Inflammatory macrophage (primary cell): Measurements from ENCODE around the gene IQCE.
A peak's percentile ranks its signal among the peaks of the same experiment; 100 is the strongest.
"Not testable (repeated sequence)": the region's sequence is repeated elsewhere in the genome, so short reads cannot be mapped to it uniquely, and the experiment has no call there.

Experiments
- DNase-seq, 2 donors: peaks; one replicate each; pipeline ENCODE4 v3.0.0-alpha.2; 2020 to 2022

IQCE gene

GRCh38 chr7:2521952-2522591, 36.7 kb upstream of the IQCE start:
- DNase-seq, result peak; percentile 63 to 65

GRCh38 chr7:2522780-2523433, 35.9 kb upstream of the IQCE start:
- DNase-seq, result no peak

- no peak for DNase-seq
These were observed 35.3 kb upstream of the IQCE start for GRCh38 chr7:2523461-2523936.

- DNase-seq, result peak; percentile 55 to 63
These were observed 34.6 kb upstream of the IQCE start for GRCh38 chr7:2523941-2524807.

DNA sequence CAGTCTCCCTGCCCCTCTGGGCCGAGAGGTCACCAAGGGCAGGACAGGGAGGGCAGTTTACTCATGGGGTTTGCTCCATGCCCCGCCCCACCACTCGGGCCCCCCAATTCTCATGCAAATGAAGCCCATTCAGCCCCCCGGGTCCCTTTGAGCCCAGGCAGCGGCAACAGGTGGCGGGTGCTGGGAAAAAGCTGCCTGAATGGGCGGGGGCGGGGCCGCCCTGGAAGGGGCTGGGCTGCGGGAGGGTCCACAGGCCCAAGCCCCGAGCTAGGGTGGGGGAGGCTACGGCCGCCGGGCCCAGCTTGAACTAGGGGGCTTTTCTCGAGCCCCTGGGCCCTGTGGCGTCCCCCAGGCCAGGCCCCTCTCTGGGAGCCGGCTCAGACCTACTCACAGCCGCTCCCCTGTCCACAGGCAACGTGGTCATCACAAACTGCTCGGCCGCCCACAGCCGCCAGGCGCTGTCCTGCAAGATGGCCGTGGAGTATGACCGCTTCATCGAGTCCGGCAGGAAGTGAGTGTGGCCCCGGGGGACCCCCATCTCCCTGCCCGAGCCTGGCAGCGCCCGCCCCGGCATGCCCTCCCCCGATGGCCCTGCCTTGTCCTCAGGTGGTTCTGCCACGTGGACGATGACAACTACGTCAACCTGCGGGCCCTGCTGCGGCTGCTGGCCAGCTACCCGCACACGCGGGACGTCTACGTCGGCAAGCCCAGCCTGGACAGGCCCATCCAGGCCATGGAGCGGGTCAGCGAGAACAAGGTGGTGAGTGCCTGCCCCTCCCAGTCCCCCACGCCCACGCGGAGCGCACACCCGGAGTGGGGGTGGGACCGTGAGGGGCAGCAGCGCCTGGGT, 33.7 kb upstream of the IQCE start:
- DNase-seq, result no peak

GRCh38 chr7:2525658-2526630, 32.8 kb upstream of the IQCE start:
- peak; percentile 61 to 69 for DNase-seq

DNA sequence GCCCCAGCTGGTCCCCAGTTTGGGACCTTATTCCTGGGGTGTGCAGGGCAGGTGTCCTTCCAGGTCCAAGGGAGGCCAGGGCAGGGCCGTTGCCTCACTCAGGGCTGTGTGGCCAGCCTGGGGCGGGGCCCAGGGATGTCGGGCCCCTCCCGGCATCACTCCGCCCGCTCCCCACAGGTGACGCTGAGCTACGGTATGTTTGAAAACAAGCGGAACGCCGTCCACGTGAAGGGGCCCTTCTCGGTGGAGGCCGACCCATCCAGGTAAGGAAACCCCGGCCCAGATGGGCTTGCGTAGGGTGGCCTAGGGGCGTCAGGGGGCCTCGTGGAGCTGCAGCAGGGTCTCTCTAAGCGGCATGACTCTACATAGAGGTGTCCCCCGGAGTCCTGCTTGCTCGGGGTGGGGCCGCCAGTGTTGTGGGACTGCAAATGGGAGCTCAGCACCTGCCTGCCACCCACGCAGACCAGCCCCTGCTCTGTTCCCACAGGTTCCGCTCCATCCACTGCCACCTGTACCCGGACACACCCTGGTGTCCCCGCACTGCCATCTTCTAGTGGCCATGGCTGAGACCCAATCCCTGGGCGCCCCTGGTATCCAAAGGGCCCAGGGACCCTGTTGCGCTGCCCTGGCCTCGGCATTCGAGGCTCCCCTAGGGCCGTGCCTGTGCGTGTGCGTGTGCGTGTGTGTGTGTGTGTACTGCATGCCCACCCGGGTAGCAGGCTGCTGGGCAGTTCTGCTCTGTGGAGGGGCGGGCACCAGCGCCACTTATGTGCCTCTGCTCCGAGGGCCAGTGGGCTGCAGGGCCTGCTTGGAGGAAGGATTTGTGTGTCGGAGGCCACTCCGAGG, 31.9 kb upstream of the IQCE start:
- DNase-seq, result no peak

- DNase-seq, result peak; percentile 90 to 91
These were observed 31.0 kb upstream of the IQCE start for GRCh38 chr7:2527505-2528467.

DNA sequence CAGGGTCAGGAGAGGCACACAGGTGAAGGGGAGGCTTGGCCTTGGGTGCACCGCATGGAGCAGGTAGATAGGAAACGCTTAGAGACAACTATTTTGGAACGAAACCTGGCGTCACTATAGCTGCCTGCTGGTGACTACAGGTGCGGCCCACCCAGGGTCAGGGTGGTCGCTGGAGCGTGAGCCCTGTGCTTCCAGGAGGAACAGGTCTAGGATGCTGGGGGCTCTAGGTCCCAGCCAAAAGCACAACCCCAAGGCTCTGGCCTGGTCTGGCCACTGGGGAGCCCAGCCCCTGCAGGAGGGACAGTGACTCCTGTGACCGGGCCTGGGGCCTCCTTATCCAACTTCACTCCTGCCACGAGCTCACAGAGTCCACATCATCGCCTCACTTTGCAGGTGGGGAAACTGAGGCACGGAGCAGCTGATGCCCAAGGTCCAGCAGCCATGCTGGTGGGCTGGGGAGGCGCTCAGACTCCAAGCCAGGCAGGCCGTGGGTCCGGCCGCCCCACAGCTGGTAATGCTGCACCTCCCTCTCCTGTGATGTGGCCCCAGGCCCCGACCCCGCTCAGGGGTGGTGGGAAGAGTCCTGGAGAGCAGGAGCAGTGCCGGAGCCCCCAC, 30.2 kb upstream of the IQCE start:
- DNase-seq, result no peak

GRCh38 chr7:2529161-2530070, 29.4 kb upstream of the IQCE start:
- peak; percentile 94 to 95 for DNase-seq

GRCh38 chr7:2530071-2530987, 28.4 kb upstream of the IQCE start:
- DNase-seq, result peak; percentile 93 to 96

DNA sequence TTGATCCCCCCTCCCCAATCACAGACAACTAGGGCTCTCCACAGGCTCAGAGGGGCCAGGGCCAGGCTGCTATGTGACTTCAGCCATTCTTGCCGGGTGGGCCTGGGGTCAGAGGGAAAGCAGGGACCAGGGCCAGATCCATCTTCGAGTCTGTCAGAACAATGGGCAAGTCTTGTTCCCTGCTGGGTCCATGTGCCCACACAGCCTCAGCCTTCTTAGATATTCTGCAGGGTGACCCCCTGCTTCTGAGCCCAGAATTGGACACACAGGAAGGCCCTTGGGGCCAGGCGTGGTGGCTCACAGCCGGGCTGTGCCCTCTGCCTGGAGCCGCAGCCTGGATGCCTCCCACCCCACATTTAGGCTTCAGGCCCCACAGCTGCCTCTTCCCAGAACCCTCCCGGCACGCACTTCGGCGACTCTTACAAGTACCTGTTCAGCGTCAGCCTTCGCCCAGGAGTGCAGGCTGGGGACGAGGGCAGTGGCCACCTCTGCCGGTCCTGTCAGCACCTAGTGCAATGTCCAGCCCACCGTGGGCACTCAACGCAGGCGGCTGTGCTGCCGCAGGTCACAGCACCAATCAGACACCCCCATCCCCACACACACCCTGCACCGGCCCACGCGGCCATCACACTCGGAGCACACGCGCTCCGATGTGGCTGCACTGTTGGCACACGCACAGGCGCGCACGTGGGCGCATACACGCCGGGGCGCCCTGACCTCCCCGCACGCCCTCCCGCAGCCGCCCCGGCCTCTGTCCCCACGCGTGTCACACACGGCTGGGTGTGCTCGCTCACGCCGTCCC, 27.6 kb upstream of the IQCE start:
- not testable (repeated sequence) for DNase-seq

- not testable (repeated sequence) for DNase-seq
These were observed 27.0 kb upstream of the IQCE start for GRCh38 chr7:2531796-2532110.

GRCh38 chr7:2532199-2532772, 26.5 kb upstream of the IQCE start:
- DNase-seq, result peak; percentile 26 to 36

- DNase-seq, result not testable (repeated sequence)
These were observed 26.0 kb upstream of the IQCE start for GRCh38 chr7:2532816-2533215.
